Measurements from ENCODE around the gene IL34. TPM values are rescaled to one million over a fixed set of nuclear protein-coding genes. Genes with fewer than 3 reads are reported as not detected.

Gene IL34
- total and polyA plus RNA-seq, 2 of the 13 experiments (the other 11 are each of a cell fraction or from before 2014, with no cell fraction given): 1.2 to 1.3 TPM

DNA sequence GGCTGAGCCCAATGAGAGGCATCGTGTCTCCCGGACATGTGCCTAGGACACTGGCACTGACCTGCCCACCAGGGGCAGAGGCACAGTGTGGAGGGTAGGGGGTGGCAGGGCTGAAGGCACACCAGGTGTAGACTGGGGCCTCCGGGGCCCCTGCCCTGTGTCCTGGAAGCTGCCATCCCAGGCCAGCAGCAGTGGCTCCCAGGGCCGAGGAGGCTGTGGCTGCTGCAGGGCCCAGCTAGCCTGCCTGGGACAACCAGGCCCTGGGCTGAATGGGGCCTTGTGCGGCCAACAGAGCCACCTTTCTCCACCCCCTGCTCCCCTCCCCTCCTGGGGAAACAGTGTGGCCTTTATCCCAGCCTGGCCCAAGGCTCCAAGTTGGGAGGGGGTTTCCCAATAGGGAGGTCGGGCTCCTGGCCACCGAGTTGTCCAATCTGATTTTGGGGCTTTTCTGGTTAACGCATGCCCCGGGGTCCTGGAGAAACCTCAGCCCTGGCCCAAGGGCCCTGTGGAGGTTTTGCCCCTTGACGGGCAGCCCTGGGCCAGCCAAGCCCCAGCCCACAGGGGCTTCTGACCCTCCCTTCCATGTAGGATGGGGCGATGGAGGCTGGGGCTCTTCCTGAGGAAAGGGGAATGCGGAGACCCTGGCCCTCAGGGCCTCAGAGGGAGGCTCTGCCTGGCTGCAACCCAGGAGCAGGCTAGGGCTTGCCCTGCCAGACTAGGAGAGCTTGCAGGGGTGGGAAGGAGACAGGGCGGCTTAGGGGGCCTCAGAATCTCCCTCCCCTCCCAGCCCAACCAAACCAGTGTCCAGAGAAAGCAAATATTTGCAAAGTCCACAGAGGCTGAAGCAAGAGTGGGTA is 35.3 kb downstream of the IL34 start (continued):
- TF ChIP-seq KAT8 (CRISPR knock-in tag; IDR thresholded peaks at IDR 0.05): no peak; the same call in 1 of the 2 replicates
- no peak for TF ChIP-seq ATF1 (CRISPR knock-in tag; IDR thresholded peaks at IDR 0.05)
- TF ChIP-seq, protein P1, sequence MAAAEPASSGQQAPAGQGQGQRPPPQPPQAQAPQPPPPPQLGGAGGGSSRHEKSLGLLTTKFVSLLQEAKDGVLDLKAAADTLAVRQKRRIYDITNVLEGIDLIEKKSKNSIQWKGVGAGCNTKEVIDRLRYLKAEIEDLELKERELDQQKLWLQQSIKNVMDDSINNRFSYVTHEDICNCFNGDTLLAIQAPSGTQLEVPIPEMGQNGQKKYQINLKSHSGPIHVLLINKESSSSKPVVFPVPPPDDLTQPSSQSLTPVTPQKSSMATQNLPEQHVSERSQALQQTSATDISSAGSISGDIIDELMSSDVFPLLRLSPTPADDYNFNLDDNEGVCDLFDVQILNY (CRISPR knock-in tag; conservative IDR thresholded peaks at IDR 0.05): no peak
- TF ChIP-seq GABPA (IDR thresholded peaks at IDR 0.05; ENCODE audit: low read depth, low read length): no peak
- TF ChIP-seq GABPA (CRISPR knock-in tag; IDR thresholded peaks at IDR 0.05; ENCODE audit: low read depth): no peak
- TF ChIP-seq KDM5A (IDR thresholded peaks at IDR 0.05; ENCODE audit: borderline replicate concordance, low read length): no peak; the same call in 1 of the 2 replicates
- no peak for TF ChIP-seq ZNF24 (IDR thresholded peaks at IDR 0.05)
- TF ChIP-seq ZNF430 (CRISPR knock-in tag; IDR thresholded peaks at IDR 0.05): peak; percentile 74
- TF ChIP-seq RBFOX2 (IDR thresholded peaks at IDR 0.05; ENCODE audit: low read depth, low read length): peak; percentile 93
- TF ChIP-seq, protein P2, sequence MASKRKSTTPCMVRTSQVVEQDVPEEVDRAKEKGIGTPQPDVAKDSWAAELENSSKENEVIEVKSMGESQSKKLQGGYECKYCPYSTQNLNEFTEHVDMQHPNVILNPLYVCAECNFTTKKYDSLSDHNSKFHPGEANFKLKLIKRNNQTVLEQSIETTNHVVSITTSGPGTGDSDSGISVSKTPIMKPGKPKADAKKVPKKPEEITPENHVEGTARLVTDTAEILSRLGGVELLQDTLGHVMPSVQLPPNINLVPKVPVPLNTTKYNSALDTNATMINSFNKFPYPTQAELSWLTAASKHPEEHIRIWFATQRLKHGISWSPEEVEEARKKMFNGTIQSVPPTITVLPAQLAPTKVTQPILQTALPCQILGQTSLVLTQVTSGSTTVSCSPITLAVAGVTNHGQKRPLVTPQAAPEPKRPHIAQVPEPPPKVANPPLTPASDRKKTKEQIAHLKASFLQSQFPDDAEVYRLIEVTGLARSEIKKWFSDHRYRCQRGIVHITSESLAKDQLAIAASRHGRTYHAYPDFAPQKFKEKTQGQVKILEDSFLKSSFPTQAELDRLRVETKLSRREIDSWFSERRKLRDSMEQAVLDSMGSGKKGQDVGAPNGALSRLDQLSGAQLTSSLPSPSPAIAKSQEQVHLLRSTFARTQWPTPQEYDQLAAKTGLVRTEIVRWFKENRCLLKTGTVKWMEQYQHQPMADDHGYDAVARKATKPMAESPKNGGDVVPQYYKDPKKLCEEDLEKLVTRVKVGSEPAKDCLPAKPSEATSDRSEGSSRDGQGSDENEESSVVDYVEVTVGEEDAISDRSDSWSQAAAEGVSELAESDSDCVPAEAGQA (IDR thresholded peaks at IDR 0.05; ENCODE audit: low read depth): no peak
- TF ChIP-seq, protein P2 (CRISPR knock-in tag; IDR thresholded peaks at IDR 0.05; ENCODE audit: borderline replicate concordance): no peak
- TF ChIP-seq, protein P3, sequence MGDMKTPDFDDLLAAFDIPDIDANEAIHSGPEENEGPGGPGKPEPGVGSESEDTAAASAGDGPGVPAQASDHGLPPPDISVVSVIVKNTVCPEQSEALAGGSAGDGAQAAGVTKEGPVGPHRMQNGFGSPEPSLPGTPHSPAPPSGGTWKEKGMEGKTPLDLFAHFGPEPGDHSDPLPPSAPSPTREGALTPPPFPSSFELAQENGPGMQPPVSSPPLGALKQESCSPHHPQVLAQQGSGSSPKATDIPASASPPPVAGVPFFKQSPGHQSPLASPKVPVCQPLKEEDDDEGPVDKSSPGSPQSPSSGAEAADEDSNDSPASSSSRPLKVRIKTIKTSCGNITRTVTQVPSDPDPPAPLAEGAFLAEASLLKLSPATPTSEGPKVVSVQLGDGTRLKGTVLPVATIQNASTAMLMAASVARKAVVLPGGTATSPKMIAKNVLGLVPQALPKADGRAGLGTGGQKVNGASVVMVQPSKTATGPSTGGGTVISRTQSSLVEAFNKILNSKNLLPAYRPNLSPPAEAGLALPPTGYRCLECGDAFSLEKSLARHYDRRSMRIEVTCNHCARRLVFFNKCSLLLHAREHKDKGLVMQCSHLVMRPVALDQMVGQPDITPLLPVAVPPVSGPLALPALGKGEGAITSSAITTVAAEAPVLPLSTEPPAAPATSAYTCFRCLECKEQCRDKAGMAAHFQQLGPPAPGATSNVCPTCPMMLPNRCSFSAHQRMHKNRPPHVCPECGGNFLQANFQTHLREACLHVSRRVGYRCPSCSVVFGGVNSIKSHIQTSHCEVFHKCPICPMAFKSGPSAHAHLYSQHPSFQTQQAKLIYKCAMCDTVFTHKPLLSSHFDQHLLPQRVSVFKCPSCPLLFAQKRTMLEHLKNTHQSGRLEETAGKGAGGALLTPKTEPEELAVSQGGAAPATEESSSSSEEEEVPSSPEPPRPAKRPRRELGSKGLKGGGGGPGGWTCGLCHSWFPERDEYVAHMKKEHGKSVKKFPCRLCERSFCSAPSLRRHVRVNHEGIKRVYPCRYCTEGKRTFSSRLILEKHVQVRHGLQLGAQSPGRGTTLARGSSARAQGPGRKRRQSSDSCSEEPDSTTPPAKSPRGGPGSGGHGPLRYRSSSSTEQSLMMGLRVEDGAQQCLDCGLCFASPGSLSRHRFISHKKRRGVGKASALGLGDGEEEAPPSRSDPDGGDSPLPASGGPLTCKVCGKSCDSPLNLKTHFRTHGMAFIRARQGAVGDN (CRISPR knock-in tag; IDR thresholded peaks at IDR 0.05): peak; percentile 98
- TF ChIP-seq KLF9 (CRISPR knock-in tag; IDR thresholded peaks at IDR 0.05; ENCODE audit: low read depth): no peak; the same call in 1 of the 2 replicates
- no peak; the same call in 1 of the 2 replicates for TF ChIP-seq ZNF678 (CRISPR knock-in tag; IDR thresholded peaks at IDR 0.05)
- TF ChIP-seq, protein P4, sequence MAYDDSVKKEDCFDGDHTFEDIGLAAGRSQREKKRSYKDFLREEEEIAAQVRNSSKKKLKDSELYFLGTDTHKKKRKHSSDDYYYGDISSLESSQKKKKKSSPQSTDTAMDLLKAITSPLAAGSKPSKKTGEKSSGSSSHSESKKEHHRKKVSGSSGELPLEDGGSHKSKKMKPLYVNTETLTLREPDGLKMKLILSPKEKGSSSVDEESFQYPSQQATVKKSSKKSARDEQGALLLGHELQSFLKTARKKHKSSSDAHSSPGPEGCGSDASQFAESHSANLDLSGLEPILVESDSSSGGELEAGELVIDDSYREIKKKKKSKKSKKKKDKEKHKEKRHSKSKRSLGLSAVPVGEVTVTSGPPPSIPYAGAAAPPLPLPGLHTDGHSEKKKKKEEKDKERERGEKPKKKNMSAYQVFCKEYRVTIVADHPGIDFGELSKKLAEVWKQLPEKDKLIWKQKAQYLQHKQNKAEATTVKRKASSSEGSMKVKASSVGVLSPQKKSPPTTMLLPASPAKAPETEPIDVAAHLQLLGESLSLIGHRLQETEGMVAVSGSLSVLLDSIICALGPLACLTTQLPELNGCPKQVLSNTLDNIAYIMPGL (CRISPR knock-in tag; IDR thresholded peaks at IDR 0.05; ENCODE audit: borderline replicate concordance in 1 of 2, low read depth in 1 of 2): peak; percentile 17 to 49; a peak in 1 of 4 replicates
- peak; percentile 74; the same call in 1 of the 2 replicates for TF ChIP-seq IRX3 (CRISPR knock-in tag; IDR thresholded peaks at IDR 0.05; ENCODE audit: borderline replicate concordance, low read depth)
